HG03439 (cell line): ENCODE data around the gene GSE1.
A peak's percentile ranks its signal among the peaks of the same experiment; 100 is the strongest.

Experiments
- ATAC-seq: cut with Tn5 transposase; IDR thresholded peaks from one replicate; pipeline ENCODE4 v1.9.1; 2021; ENCODE audit warnings: mild to moderate bottlenecking, moderate library complexity; ENCODE audit not compliant: unreplicated experiment

Gene GSE1

DNA sequence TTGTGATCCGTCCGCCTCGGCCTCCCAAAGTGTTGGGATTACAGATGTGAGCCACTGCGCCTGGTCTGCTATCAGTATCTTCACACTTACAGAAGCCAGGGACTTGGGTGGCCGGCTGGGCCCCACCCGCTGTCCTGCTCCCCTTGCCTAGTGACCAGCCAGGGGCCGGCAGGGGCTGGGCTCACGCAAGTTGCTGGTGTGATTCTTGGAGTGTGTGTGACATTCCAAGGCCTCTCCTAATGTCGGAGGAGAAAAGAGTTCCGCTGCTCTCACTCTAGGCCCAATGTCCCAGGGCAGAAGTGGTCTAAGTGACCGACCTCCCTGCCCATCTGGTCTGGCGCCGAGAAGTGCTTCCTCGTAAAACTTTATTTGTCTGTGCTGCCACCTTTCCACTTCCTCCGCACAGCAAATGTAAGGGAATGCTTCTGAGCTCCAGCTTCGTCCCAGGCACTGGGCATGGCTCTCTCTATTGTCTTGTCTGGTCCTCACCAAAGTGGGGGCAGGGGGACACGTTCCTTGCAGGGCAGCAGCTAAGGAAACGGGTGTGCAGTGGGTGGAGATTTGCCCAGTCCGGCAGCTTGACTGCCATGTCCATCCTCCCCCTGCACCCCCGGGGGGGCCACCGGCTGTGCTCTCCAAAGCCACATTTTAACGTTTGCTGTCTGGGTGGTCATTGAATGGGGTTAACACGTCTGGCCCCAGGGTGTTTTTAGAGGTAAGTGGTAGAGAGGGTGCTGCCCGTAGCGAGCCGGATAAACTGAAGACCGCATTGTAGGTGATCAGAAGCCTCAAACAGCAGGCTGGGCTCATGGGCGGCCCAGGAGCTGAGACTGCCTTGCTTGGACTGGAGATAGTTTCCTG lies 7.8 kb upstream of the GSE1 start:
- ATAC-seq: no peak

DNA sequence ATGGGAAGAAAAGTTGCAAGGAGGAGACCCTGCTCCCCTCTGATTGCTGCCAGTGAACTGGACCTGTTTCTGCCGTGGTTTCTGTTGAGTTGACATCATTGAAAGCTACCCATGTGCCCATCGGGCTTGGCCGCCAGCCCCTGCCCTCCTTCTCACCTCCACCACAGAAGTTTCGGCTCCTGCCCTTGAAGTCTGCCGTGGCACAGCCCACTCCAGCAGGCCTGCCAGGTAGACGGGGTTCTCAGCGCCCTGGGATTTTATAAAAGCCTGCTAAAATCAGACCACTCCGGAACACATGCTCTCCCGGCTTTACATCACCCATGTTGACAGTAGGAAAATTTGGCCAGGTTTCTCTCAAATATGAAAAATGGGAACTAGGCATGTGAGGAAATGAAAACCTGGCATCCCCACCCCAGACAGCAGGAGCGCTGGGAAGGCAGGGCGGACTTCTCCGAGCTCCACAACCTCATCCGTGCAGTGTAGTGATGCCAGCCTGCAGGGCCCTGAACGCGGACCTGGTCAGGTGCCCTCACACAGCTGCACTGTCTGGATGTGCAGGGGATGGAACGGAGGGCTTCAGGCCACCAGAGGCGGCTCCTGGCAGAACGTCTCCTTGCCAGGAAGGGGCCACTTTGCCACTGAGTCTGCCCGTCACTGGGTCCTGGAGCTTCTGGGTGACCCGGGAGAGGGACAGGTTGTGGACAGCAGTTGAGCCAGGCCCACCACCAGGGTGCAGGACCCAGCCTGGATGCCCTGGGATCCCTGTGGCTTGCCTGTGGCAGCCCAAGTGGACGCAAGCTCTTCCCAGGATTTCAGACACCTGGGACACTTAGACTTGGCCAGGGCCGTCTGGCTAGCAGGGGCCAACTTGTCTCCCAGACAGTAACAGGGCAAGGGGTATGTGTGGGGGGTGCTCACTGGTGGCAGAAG lies 6.9 kb upstream of the GSE1 start:
- no peak for ATAC-seq

DNA sequence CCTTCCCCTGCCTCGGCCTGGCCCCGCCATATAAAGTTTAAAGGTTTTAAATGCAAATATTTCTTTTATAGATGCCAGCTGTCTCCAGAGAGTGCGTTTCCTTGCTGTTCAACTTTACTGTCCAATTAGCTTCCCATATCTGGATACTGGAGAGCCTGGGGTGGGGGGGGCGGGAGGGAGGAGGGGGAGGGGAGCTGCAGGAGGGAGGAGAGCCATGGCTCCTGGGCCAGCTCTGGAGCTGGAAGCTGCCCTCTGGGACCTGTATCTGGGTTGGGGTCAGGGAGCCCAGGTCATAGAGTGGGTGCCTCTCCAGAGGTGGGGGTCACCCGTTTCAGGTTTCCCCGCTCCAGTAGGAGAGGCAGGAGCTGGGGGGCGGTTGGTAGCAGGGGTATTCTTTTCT lies 6.2 kb upstream of the GSE1 start:
- ATAC-seq: no peak

DNA sequence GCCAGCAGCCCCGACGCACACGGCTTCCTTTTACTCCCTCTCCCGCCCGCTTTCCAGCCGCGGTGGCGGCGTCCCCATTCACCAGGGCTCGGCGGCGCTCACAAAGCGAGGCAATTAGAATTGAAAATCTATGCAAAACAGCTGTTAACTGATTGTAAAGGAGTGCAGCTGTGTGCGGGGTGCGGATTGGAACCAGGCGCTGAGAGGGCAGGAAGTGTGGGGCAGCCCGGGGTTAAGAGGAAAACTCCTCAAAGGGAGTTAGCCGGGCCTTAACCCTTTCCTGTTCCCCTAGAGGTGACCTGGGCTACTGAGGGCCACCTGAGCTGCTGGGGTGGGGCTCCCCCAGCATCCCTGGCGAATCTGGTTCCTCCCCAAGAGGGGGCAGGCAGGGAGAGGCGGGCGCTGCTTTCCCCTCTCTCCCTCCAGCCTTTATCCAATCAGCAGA lies 5.8 kb upstream of the GSE1 start:
- no peak for ATAC-seq

DNA sequence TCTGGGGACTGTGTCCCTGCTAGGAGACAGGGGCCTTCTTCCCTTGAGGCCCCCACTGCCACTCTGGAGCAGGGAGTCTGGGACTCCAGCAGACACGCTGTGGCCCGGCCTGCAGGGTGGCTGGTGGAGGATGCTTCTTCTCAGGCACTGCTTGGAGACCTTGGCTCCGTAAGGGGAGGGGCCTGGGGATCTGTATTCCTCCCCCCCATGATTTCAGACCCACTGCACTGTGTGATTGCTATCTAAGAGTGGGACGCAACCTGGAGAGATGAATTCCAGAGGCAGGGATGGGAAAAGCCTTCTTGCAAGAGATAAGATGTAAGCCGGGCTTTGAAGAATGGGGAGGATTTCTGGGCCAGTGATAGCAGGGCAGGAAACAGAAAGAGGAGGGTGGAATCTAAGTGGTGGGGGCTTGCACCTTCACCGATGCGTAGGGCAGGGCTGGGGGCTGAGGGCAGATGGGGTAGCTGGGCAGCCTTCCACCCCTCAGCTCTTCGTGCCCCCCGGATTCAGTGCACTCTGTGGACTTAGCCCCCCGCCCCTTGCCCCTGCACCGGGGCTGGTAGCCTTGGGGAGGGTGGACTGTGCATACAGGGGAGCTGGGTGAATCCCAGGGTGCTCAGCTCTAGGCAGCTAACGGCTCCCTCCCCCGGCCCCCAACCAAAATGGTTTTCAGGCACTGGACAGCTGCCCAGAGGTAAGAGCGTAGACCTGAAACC lies 5.2 kb upstream of the GSE1 start:
- ATAC-seq: no peak

DNA sequence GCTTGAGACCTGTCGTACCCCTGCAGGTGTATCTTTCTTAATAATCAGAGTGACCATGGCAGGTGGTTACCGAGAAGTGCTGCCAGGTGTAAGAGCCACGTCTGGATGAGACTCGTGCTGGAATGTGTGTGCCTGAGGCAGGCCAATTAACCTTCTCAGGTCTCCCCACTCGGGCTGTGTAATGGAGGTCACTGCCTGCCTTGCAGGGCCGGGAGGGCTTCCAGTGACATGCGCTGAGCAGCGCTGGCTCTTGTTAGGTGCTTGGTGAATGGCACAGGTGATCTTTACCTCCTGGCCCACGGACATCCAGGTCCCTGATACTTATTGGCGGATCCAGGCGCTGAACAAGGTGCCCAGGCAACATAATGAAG lies 4.6 kb upstream of the GSE1 start:
- ATAC-seq: no peak

DNA sequence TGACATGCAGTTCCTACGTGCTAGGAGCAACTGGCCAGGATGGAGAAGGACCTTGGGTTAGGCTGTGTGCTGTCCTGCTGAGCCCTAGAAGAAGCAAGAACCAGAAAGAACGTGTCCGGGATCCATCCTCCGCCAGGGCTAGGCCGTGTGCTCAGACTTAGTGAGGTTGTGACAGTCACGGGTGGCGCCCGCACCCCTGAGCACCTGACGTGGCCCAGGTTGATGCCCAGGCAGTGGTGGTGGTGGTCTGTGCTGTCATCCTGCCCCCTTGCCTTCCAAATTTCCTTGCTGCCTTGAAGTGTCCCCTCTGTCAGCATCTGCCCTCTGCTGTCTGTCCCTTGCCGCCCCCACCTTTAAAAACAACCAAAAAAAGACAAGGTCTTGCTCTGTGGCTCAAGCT lies 4.2 kb upstream of the GSE1 start:
- no peak for ATAC-seq

DNA sequence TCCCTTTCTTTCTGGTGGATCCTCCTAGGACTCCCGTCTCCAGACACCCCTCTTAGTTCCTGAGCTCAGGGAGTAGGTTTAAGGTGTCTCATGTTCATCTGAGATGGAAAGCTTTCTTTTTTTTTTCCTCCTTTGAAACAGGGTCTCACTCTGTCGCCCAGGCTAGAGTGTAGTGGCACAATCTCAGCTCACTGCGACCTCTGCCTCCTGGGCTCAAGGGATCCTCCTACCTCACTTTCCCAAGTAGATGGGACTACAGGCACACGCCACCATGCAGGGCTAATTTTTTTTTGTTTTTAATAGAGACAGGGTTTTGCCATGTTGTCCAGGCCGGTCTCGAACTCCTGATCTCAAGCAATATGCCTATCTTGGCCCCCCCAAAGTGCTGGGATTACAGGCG lies 3.6 kb upstream of the GSE1 start:
- no peak for ATAC-seq

DNA sequence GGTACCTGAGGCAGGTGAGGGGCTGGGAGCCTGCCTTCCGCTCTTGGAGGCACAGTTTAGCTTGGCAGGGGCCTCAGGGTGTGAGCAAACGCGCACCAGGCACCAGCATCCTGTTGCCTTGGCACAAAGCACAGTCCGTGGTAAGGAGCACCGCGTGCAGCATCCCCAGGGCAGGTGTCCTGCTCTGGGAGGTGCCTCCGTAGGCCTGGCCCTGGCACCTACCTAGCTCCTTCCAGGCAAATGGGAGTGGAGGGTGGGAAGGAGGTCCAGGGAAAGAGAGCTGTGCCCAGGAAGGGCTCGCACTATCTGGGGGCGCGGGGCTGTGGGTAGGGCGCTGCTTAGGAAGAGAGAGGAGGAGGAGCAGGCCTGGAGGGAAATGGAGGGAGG lies 3.1 kb upstream of the GSE1 start:
- ATAC-seq: no peak

DNA sequence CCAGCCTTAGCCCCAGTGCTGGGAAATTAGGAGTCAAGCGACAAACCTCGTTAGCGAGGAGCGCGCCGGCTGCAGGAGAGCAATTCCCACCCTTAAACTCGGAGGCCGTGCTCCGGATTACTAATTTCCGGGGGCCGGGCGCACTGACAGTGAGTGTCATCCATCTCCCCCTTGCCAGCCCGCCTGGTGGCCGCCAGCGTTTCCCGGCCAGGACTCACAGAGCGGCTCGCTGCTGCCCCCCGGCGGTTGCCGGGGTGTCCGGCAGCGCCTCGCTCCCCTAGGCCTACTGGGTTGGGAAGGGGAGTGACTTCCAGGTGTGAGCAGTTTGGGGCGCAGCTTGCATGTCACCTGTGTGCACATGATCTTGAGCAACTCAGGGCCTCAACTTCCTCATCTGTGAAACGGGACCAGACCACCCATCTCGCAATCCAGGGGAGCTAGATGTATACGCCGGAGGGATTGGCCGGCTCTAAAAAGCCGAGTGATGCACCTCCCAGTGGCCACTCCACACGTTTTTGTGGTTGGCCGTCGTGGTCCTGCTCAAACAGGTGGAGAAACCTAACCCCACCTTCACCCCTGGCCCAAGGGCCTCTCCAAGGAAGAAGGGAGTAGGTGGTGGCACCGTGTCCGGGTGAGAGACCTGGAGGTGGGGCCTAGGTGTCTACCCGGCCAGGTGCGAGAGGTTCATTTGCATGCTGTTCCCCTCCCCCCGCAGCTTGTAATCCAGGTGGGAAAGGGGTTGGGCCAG lies 2.5 kb upstream of the GSE1 start:
- ATAC-seq: peak; percentile 29

DNA sequence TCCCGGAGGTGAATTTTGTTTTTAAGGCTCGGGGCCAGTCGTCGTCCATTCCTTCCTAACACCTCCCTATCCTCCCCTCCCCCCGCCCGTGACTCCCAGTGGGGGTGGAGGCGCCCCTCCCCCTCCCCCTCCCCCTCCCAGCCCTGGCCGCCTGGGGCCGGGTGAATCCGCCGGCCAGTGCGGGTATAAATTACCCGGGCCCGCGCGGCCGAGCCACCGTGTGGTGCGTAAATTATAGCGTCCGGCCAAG lies 2.0 kb upstream of the GSE1 start:
- ATAC-seq: no peak

DNA sequence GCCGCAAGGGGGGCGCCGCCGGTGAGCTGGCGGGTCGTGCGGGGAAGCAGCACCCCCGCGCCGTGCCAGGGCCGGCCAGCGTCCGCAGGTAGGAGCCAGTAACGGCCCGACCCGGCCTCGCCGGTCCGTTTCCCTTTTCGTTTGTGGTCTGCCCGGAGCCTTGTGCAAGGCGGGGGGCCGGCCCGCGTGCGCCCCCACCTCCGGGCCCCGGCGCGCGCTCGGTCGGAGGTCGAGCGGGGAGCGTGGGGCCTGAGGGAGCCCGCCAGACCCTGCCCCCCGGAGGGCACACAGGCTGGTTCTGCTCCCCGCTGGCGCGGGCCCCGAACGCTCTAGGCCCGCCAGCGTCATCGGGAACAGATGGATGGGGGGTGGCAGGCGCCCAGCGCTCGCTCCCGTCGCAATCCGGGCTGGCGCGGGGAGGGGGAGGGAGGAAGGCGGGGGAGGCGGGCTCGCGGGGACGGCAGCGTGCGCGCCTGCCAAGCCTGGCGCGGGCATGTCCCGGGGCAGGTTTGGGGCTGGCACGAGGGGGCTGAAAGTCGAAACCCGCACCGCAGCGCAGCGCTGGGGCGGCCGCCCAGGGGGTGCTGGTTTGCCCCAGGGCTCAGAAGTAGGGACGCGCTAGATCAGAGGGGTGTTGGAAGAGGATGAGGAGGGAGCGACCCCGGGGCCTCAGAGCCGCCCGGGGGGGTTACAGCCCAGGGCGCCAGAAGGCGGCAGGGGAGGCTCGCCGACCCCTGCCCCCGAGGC lies 1.5 kb upstream of the GSE1 start:
- no peak for ATAC-seq

DNA sequence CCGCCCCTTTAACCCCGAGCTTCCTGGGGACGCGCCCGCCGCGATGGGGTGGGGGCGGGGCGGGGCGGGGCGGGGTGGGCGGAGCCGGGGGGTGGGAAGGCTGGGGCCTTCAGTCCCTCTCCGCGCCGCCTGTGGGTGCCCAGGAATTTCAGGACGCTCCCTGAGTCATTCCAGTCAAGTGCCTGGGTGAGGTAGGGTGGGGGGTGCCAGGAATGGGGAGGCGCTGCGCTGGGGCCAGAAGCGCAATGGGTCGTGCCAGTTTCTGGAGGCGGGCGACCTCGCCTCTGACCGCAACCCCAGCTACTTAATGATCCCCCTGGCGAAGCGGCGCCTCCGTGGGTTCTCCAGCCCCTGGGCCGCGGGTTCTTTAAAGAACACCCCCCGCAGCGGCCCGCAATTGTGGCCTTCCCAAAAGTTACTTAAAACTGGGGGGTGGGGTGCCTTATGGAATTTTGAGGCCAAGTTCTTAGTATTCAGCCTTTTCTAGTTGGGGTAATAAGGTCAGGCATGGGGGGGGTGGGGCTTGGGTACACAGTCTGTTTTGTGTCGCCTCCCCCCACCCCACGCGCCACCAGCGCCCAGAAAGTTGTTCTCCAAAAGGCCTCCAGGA lies 826 bp upstream of the GSE1 start:
- ATAC-seq: no peak

DNA sequence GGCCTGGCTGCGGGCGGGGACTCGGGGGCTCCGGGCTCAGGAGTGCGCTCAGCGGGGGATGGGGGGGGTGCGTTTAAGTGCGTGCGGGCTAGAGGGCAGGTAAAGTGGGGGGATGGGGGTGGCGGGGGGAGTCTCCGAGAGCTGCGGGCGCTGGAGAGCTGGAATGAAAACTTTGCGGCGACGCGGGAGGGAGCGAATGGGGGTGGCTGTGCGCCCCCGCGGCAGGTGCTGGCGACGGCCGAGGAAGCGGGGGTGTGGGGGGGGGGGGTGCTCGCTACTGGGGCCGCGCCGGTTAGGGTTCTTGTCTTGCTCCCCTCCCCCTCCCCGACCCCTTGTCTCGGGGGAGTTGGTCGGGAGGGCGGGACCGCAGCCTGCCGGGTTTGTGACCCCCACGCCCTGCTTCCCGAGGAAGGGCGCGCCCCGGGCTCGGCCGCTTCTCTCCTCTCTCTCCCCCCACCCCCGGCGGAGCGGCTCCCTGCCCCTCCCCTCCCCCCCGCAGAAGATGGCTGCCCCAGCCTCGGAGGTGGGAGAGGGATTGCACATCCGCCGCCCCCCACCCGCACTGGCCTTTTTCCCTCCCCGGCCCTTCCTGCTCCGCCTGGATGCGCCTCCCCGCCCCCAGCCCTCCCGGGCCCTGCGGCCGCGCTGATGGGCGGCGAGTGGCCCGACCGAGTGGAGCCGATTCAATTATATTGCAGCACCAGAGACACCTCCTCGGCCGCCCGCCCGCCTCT lies 649 bp downstream of the GSE1 start:
- no peak for ATAC-seq

DNA sequence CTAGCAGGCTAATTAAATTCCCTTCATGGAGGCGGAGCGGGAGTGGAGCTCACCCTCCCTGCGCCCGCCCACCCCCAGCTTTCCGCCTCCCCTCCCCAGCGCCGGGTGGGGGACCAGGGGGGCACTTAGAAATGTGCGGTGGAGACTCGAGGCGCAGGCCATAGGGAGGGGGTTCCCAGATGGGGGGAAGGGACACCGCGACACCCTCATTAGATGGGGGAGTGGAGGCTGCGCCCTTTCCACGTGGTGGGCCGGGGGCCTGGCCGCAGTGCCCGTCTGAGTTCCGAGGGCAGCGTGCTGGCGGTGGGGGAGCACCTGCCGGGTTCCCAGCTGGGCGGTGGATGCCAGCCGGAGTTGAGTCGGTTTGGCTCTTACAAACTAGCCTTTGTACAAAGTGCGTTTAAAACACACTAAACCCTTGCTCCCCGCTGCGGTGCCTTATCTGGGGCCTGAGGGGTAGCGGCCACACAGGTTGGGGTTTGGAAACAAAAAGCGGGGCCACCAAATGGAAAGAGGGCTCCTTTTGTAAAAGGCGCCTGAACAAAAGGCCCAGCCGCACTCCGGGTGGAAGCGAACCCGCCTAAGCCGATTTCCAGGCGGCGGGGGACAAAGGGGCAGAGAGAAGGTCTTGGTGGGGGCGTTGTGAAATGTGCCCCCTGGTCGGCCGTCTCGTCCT lies 1.4 kb downstream of the GSE1 start:
- no peak for ATAC-seq

DNA sequence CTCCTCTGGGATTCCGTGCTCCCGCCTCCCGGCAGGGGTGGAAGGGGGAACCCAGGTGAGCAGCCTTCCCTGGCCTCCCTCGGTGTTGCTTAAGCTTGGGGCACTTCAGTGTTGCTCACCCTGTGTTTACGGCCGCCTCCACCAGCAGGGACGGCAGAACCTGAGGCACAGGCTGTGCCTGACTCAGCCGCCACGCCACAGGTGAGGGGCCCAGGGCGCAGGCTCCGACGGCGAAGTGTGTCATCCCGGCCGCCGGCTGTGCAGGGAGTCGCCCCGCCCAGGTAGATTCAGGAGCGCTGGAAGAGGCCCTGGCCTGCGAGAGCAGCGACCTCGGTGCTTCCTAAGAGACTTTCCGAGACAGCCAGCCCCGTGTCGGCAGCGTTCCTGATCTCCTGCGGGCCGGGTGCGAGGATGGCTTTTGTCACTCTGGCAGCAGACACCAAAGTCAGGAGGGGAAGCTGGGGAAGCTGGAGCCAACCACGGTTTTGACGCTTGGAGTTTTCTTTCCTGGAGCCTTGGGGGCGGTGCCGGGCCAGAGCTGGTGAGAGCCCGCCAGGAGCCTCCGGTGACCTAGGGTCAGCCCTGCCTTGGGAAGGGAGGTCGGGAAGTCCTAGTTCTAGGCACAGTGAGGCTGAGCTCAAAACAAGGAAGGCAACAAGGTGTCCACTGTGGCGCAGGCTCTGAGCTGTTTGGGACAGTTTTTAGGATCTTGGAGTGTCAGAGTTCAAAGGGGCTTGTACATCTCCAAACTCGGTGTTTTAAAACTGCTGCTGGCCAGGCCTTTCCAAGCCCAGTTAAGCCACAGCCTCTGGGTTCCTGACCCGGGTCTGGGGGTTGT lies 2.1 kb downstream of the GSE1 start:
- ATAC-seq: no peak

DNA sequence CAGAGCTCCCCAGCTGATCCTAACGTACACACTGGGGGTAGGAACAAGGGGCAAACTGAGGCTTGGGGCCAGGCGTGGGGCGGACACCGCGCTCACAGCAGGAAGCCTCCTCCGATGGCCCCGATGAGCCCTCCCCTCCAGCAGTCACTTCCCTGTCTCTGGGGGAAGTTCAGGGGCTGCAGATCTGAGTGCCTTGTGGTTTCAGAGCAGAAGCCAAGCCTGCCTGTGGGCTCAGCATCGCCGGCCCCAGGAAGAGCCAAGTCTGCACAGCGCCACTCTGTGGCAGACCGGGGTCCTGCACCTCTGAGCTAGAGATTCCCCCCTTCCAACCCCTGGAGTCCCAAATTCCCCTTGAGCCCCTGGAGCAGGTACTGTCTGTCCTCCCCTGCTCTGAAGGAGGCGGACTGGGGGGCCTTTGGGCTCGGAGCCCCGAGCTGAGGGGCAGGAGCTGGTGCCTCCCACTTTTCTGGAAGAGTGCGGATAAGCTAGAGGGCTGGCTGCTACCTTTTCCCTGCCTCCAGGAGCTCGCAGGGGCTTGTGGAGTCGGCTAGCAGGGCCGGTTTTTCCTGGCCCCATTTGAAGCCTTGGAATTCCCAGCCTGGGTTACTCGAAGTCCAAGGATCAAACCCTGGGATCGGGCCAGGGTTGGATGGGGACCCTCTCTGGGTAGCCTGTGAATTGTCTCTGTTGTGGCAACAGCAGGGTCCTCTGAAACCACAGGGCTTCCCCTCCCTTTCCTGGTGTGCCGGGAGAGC lies 2.9 kb downstream of the GSE1 start:
- ATAC-seq: no peak
